Adrenal gland (tissue), 5 donors: ENCODE data around the gene NUMBL.

ENCODE experiments used
- POLR2A ChIP-seq, 2 donors: fragments of 450-650 bp; IDR thresholded peaks; one replicate each; pipeline ENCODE4 v1.6.1; 2017; ENCODE audit warnings: antibody characterized with exemption in 2 of 2, mild to moderate bottlenecking in 2 of 2, moderate library complexity in 1 of 2
- TF ChIP-seq, protein P1 (sequence below), 6 experiments: fragments of 450-650 bp in 4 of 6; fragments of 200-600 bp in 2 of 6; sonication (generic) in 1 of 6; IDR thresholded peaks; 1 replicate in 5 of 6; 2 replicates in 1 of 6; pipeline versions ENCODE4 v1.5.1 to v1.8.0; 2016 to 2021; ENCODE audit warnings: antibody characterized with exemption in 6 of 6, mild to moderate bottlenecking in 2 of 6, moderate library complexity in 1 of 6
- donor health status: DM: no; HTN: no; CAD: no.

DNA sequence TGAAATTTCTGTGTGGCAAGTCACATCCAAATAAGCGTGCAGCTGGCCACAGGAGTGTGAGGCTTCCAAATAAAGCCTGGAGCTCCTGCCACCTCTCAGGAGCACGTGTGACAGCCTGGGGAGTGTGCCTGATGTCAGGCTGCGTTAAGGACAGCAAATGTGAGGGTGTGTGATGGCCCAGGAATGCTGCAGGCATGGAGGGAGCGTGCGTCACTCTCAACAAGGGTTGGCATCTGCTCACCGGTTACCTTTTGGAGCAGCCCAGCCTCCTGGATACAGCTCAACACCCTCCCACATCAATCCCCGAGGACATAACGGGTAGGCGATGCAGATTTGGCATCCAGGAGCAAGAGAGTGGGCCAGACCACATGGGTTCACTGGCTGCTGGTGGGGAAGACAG is 19.0 kb downstream of the NUMBL start:
- TF ChIP-seq, protein P1, sequence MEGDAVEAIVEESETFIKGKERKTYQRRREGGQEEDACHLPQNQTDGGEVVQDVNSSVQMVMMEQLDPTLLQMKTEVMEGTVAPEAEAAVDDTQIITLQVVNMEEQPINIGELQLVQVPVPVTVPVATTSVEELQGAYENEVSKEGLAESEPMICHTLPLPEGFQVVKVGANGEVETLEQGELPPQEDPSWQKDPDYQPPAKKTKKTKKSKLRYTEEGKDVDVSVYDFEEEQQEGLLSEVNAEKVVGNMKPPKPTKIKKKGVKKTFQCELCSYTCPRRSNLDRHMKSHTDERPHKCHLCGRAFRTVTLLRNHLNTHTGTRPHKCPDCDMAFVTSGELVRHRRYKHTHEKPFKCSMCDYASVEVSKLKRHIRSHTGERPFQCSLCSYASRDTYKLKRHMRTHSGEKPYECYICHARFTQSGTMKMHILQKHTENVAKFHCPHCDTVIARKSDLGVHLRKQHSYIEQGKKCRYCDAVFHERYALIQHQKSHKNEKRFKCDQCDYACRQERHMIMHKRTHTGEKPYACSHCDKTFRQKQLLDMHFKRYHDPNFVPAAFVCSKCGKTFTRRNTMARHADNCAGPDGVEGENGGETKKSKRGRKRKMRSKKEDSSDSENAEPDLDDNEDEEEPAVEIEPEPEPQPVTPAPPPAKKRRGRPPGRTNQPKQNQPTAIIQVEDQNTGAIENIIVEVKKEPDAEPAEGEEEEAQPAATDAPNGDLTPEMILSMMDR (IDR thresholded peaks at IDR 0.05) = no peak
- no peak for TF ChIP-seq POLR2A (IDR thresholded peaks at IDR 0.05)
